Measurements from ENCODE around the gene CDCA5.

Gene CDCA5

GRCh38 chr11:65113839-65114238 is 30.0 kb upstream of the CDCA5 start:
- in situ Hi-C loops (cut with MboI; ENCODE audit: low pct_unique_long_range_greater_than_20kb, low sequenced_read_pairs, unreplicated experiment): no loop called here
- TF ChIP-seq CTCF (IDR thresholded peaks at IDR 0.05; ENCODE audit: extremely low read depth, insufficient read depth, missing control alignments): no peak
- DNase-seq (ENCODE audit: low spot score): no peak

GRCh38 chr11:65113361-65113756 is 29.5 kb upstream of the CDCA5 start:
- in situ Hi-C loops (cut with MboI; ENCODE audit: low pct_unique_long_range_greater_than_20kb, low sequenced_read_pairs, unreplicated experiment): no loop called here
- TF ChIP-seq CTCF (IDR thresholded peaks at IDR 0.05; ENCODE audit: extremely low read depth, insufficient read depth, missing control alignments): no peak
- no peak for DNase-seq (ENCODE audit: low spot score)

GRCh38 chr11:65112546-65113360 is 28.9 kb upstream of the CDCA5 start:
- TF ChIP-seq CTCF (IDR thresholded peaks at IDR 0.05; ENCODE audit: extremely low read depth, insufficient read depth, missing control alignments): peak; percentile 99
- in situ Hi-C loops (cut with MboI; ENCODE audit: low pct_unique_long_range_greater_than_20kb, low sequenced_read_pairs, unreplicated experiment): no loop called here

GRCh38 chr11:65111744-65112545 is 28.1 kb upstream of the CDCA5 start, which contains the start of gene TM7SF2:
Gene TM7SF2 (plus strand): TSS chr11:65111872. CDS start chr11:65112016, 144 bp downstream.
- peak; percentile 99 for DNase-seq (ENCODE audit: low spot score)
- no peak for TF ChIP-seq CTCF (IDR thresholded peaks at IDR 0.05; ENCODE audit: extremely low read depth, insufficient read depth, missing control alignments)
- in situ Hi-C loops (cut with MboI; ENCODE audit: low pct_unique_long_range_greater_than_20kb, low sequenced_read_pairs, unreplicated experiment): no loop called here

More at GRCh38 chr11:65112546-65113360, 28.9 kb upstream of the CDCA5 start:
- DNase-seq (ENCODE audit: low spot score): peak; percentile 81

DNA sequence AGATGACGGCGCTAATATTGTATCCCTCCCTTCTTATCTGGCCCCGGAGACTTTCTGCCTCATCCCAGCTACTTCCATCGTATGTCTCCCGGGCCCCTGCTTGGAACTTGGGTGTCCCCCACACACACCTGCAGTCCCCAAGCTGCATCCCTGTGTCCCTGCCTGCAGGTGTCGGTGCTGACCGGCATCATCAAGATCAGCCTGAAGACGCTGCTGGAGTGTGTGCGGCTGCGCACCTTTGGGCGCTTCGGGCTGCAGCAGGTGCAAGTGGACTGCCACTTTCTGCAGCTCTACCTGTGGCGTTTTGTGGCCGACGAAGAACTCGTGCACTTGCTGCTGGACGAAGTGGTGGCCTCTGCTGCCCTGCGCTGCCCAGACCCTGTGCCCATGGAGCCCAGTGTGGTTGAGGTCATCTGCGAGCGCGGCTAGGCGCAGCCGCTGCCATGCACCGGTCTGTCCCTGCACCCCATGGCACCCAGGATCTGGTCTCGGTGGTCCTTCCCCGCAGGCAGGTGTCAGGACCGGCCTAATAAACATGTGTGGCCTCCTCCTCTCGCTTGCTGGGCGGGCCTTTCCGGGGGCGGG is 27.4 kb upstream of the CDCA5 start:
- TF ChIP-seq CTCF (IDR thresholded peaks at IDR 0.05; ENCODE audit: extremely low read depth, insufficient read depth, missing control alignments): no peak
- no peak for DNase-seq (ENCODE audit: low spot score)
- in situ Hi-C loops (cut with MboI; ENCODE audit: low pct_unique_long_range_greater_than_20kb, low sequenced_read_pairs, unreplicated experiment): no loop called here

GRCh38 chr11:65110354-65110861 is 26.6 kb upstream of the CDCA5 start:
- peak; percentile 94 for DNase-seq (ENCODE audit: low spot score)
- peak; percentile 92 for TF ChIP-seq CTCF (IDR thresholded peaks at IDR 0.05; ENCODE audit: extremely low read depth, insufficient read depth, missing control alignments)
- in situ Hi-C loops (cut with MboI; ENCODE audit: low pct_unique_long_range_greater_than_20kb, low sequenced_read_pairs, unreplicated experiment): no loop called here
